CD4-positive, alpha-beta T cell treated with Interleukin-6 for 4 hours (primary cell): Measurements from ENCODE around the gene ITGB2.

Source experiments
- DNase-seq: peaks from one replicate; pipeline ENCODE4 v3.0.0-alpha.2; 2020; ENCODE audit warnings: mixed read lengths

The ITGB2 gene

GRCh38 chr21:44894687-44895302, 25.9 kb downstream of the ITGB2 start:
- no peak for DNase-seq

- no peak for DNase-seq
Observed at GRCh38 chr21:44893948-44894656, 26.6 kb downstream of the ITGB2 start.

- DNase-seq: no peak
Observed at GRCh38 chr21:44893278-44893556, 27.5 kb downstream of the ITGB2 start.

GRCh38 chr21:44892536-44893277, 28.0 kb downstream of the ITGB2 start:
- peak; percentile 89 for DNase-seq

DNA sequence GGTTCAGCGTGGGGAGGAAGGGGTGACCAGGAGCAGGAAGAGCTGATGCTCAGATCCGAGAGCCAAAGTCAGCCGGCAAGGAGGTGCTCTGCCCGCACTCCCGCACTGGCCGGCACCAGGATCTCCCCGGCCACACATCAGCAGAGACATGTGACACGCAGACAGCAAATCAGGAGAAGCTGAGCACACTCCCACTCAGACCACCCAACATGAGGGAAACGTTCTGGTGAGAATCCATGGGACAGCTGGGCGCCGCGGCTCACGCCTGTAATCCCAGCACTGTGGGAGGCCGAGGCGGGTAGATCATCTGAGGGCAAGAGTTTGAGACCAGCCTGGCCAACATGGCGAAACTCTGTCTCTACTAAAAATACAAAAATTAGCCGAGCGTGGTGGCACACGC, 28.6 kb downstream of the ITGB2 start:
- DNase-seq: no peak

DNA sequence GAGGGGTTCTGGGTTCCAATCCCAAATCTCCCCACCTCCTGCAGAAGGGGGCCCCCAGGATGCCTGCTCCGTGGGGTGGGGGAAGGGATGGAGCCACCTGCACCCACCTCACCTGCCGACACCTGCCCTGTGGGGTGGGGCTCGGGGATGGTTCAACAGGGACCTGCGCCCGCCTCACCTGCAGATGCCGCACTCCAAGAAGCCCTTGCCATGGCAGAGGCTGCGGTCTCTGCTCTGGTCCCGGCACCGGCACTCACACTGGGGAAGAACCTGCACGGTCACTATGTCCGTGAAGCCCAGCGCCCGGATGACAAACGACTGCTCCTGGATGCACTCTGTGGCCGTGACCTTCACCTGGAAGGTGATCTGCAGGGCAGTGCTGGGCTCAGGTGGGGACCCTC, 29.1 kb downstream of the ITGB2 start:
- DNase-seq: no peak

DNA sequence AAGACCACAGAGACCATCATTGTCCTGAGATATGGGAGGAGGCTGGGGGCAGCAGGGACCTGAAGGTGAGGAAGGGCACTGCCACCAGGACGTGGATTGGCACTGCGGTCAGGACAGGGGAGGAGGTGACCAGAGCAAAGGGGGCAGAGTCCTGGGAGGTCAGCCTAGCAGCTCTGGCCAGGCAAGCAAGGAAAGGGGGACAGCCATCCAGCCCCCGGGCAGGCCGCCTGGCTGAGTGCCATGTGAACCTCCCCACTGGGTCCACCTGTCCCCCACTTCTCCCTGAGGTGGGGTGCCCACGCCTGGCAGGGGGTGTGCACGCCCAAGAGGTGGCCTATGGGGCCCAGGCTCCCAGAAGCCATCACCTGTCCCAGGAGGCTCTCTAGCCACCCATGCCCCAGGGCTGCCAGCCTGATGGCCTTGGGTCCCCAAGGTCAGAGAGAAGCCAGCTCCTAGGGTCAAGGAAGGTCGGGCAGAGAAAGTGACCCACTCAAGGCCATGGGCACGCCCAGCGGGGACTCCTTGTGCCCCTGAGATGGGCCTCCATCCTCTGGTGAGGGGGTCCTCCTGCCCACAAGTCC, 29.6 kb downstream of the ITGB2 start:
- DNase-seq: no peak

DNA sequence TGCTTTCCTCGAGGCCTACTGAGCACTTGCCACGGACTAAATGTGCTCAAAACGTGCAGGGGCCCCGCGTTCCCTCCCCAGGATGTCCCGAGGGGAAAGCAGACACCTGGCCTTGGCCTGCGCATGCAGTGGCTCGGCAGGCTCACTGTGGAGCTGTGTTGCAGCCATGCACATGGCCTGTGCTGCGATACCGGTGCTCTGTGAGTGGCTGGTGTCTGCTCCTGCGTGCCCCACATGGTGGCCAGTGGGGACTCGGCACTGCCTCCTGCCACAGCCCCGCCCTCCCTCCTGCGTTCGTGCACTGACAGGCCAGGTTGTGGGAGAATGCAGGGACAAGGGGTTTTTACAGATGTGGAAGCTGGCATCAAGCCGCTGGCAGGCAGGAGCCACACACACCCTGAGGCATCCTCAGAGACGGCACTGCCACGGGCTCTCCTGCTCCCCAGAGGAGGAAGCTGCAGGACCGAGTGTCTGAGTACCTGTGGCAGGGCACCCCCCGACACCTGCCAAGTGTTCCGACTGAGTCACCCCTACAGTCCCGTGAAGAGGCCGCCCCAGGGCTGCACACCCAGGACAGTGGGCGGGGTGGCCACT, 30.3 kb downstream of the ITGB2 start:
- no peak for DNase-seq

GRCh38 chr21:44889625-44890337, 30.9 kb downstream of the ITGB2 start:
- DNase-seq: no peak

GRCh38 chr21:44888581-44889550, 31.8 kb downstream of the ITGB2 start:
- no peak for DNase-seq

- DNase-seq: no peak
Observed at GRCh38 chr21:44887807-44888580, 32.7 kb downstream of the ITGB2 start.

- DNase-seq: no peak
Observed at GRCh38 chr21:44887126-44887806, 33.4 kb downstream of the ITGB2 start.

GRCh38 chr21:44886113-44887075, 34.3 kb downstream of the ITGB2 start:
- no peak for DNase-seq

GRCh38 chr21:44885615-44886014, 35.1 kb downstream of the ITGB2 start:
- DNase-seq: no peak

GRCh38 chr21:44884097-44884496, 36.6 kb downstream of the ITGB2 start:
- no peak for DNase-seq

DNA sequence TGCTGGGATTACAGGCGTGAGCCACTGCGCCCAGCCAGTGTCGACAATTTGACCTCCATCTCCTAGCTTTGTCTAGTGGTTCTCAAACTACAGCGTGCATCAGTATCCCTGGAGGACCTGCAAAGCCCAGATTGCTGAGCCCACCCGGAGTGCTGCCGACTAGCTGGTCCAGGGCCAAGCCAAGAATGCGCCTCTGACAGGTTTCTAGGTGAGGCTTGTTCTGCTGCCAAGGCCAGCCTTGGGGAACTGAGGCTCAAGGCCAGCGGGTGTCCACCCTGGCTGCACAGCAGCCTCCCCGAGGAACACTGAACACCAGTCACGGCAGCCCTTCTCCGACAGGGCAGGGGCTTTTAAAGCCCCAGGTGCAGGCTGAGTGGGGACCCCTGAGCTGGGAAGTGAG, 37.4 kb downstream of the ITGB2 start:
- DNase-seq: no peak

DNA sequence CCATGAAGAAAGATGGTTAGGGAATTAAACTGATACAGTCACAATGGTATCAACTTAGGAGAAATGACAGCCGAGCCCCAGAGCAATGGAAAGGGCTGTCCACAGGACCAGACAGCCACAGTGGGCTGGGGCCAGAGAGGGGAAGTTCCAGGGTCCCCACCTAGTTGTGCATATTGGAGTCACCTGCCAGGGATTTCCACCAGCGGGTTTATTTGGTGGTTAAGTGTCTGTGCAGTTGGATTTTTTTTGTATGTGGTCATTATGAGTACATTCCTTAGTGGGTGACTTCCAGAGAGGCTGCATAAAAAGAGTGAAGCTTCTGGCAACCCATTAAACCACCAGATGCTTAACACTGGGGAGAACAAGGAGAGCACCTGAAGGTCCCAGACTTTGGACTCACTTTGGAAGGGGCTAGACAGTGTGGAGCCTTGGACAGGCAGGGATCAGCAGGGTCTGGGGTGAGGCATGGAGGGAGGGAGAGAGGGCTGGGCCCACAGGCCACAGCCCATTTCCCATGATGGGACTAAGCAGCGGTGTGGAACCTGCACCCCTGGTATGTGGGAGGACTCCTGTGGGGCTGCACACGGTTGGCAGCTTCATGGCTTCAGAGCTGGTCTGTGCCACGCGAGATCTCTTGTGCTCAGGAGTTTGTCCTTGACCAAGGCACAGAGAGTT, 39.4 kb downstream of the ITGB2 start:
- no peak for DNase-seq
